ENCODE results near the gene KCTD20. TPM values are rescaled to one million over a fixed set of nuclear protein-coding genes. Genes with fewer than 3 reads are reported as not detected.

The KCTD20 gene
- total RNA-seq, 1 donor from 2014 or later = 41.3 TPM

DNA sequence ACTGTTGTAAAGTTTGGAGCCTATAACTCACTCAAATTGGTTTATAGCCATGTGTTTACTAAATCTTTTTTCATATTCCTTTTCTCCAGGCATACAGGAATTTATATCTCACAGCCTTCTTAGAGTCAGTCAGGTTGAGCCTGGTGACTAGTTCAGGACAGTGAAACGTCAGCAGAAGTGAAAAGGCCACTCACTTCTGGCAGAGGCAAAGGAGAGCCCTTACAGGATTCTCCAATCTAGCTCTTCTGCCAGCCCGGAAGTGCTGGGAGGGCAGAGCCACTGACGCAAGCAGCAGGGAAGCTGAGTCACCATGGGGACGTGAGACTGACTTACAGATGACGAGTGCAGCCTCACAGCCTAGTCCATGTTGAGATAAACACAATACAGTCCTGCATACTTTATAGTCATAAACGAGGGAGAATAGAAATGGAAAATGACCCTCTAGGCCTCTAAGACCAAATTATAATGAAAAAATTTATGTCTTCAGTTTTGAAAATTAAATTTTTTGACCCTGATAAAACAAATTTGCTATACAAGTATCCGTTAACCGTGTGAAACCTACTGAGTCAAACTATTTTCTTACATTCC lies 1.4 kb upstream of the KCTD20 start:
- Mint-ChIP-seq H3K27ac (peak overlapping the region; percentile 74), H3K36me3 (peaks cover 2% of the 10 kb centered on the region), H3K9me3 (no peaks in the 10 kb centered on the region), H3K4me1 (peaks cover 42% of the 10 kb centered on the region), H3K4me3 (peak overlapping the region; percentile 74), H3K27me3 (ENCODE audit: insufficient read depth, low read depth) (no peaks in the 10 kb centered on the region)
- Histone ChIP-seq H3K36me3 (no peaks in the 10 kb centered on the region), H3K4me3 (no peak overlapping the region), H3K79me2 (ENCODE audit: low read depth) (peaks cover 33% of the 10 kb centered on the region), H3K27ac (no peak overlapping the region), H4K20me1 (ENCODE audit: low read depth) (peaks cover 8% of the 10 kb centered on the region), H3K4me1 (peaks cover 21% of the 10 kb centered on the region), H2AFZ (replicated peaks) (peak overlapping the region; percentile 53), H3K9ac (no peak overlapping the region), H3K27me3 (no peaks in the 10 kb centered on the region), H3F3A (ENCODE audit: low read depth) (peaks cover 38% of the 10 kb centered on the region), H3K9me3 (ENCODE audit: low read depth) (no peaks in the 10 kb centered on the region), H3K4me2 (peak overlapping the region; percentile 36)
- peak; percentile 84 for DNase-seq (ENCODE audit: low spot score)
- TF ChIP-seq EZH2 (IDR thresholded peaks at IDR 0.05) = no peak
- TF ChIP-seq, protein P1, sequence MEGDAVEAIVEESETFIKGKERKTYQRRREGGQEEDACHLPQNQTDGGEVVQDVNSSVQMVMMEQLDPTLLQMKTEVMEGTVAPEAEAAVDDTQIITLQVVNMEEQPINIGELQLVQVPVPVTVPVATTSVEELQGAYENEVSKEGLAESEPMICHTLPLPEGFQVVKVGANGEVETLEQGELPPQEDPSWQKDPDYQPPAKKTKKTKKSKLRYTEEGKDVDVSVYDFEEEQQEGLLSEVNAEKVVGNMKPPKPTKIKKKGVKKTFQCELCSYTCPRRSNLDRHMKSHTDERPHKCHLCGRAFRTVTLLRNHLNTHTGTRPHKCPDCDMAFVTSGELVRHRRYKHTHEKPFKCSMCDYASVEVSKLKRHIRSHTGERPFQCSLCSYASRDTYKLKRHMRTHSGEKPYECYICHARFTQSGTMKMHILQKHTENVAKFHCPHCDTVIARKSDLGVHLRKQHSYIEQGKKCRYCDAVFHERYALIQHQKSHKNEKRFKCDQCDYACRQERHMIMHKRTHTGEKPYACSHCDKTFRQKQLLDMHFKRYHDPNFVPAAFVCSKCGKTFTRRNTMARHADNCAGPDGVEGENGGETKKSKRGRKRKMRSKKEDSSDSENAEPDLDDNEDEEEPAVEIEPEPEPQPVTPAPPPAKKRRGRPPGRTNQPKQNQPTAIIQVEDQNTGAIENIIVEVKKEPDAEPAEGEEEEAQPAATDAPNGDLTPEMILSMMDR (IDR thresholded peaks at IDR 0.05) = no peak

- Histone ChIP-seq H3K4me2 (peak overlapping the region; percentile 85), H3K79me2 (ENCODE audit: low read depth) (peaks cover 41% of the 10 kb centered on the region), H3K27ac (peak overlapping the region; percentile 76), H3K4me3 (peak overlapping the region; percentile 64), H3K4me1 (peaks cover 21% of the 10 kb centered on the region), H3F3A (ENCODE audit: low read depth) (peaks cover 38% of the 10 kb centered on the region), H3K9me3 (ENCODE audit: low read depth) (no peaks in the 10 kb centered on the region), H2AFZ (replicated peaks) (peak overlapping the region; percentile 95), H3K27me3 (no peaks in the 10 kb centered on the region), H3K36me3 (no peaks in the 10 kb centered on the region), H4K20me1 (ENCODE audit: low read depth) (peaks cover 8% of the 10 kb centered on the region), H3K9ac (no peak overlapping the region)
- peaks cover 4% of the 10 kb centered on the region for H3K36me3 Mint-ChIP-seq
- H3K4me1 Mint-ChIP-seq = peaks cover 42% of the 10 kb centered on the region
- peak overlapping the region; percentile 97 for H3K4me3 Mint-ChIP-seq
- H3K27me3 Mint-ChIP-seq (ENCODE audit: insufficient read depth, low read depth) = no peaks in the 10 kb centered on the region
- no peaks in the 10 kb centered on the region for H3K9me3 Mint-ChIP-seq
- DNase-seq (ENCODE audit: low spot score) = no peak
- no peak for TF ChIP-seq EZH2 (IDR thresholded peaks at IDR 0.05)
- TF ChIP-seq, protein P1 (IDR thresholded peaks at IDR 0.05) = no peak
- no peak for TF ChIP-seq EZH2phosphoT487 (IDR thresholded peaks at IDR 0.05)
- H3K27ac Mint-ChIP-seq = peak overlapping the region; percentile 92
These were observed 613 bp upstream of the KCTD20 start for GRCh38 chr6:36442103-36442670.

DNA sequence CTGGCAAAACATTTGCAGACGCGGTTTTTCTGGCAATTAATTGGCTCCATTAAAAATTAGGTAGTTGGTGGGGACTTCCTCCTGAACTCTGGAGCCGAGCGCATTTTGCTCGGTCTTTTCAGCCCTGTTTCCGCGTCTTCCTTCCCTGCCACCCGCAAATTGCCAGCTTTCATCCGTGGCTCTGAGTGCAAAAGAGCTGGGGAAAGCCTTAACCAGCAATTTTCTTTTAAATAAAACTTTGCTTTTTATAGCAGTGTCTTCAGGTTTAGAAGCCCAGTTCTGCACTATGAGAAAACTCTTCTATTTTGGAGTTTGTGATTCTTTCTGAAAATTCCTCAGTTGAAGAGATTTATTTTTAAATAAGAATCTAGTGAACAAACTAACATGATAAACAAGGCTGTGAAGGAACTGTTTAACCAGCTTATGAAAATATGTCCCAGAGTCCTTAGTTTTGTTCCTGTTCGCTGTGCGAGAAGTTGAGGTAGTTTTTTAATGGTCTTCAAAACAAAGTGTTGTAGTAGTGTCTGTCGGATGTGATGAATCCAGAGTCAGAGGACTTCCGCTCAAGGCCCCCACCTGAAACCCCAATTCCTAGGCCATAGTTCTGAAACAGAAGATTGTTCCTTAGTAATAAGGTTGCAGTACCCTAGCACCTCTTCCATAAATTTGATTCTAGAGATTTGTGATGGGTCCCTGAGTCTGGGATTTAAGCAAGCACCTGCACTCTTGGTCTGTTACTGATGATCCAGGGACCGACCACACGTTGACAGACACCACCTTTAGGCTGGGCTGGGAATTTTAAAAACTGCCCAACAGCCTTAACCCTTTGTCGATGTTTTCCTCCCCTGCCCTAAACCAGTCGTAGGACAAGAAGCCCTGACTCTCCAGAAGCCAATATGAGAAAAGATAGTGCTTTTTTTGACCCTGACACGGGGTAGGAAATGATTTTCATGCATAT lies 950 bp downstream of the KCTD20 start:
- Histone ChIP-seq H3K79me2 (ENCODE audit: low read depth) (peaks cover 57% of the 10 kb centered on the region), H2AFZ (replicated peaks) (peak overlapping the region; percentile 51)
- peak; percentile 48 for DNase-seq (ENCODE audit: low spot score)

More for the DNA sequence above, 950 bp downstream of the KCTD20 start:
- H3K4me1 ChIP-seq = peaks cover 21% of the 10 kb centered on the region
- peak overlapping the region; percentile 98 for H3K27ac Mint-ChIP-seq
- TF ChIP-seq, protein P1 (IDR thresholded peaks at IDR 0.05) = peak; percentile 50
- no peak for TF ChIP-seq EZH2phosphoT487 (IDR thresholded peaks at IDR 0.05)
- peaks cover 13% of the 10 kb centered on the region for H3K36me3 Mint-ChIP-seq
- no peaks in the 10 kb centered on the region for H3K27me3 ChIP-seq
- no peaks in the 10 kb centered on the region for H3K27me3 Mint-ChIP-seq (ENCODE audit: insufficient read depth, low read depth)
- H4K20me1 ChIP-seq (ENCODE audit: low read depth) = peaks cover 8% of the 10 kb centered on the region
- H3F3A ChIP-seq (ENCODE audit: low read depth) = peaks cover 38% of the 10 kb centered on the region
- peaks cover 3% of the 10 kb centered on the region for H3K9me3 Mint-ChIP-seq
- H3K4me1 Mint-ChIP-seq = peaks cover 42% of the 10 kb centered on the region
- H3K27ac ChIP-seq = peak overlapping the region; percentile 76
- peak overlapping the region; percentile 85 for H3K4me2 ChIP-seq
- H3K9ac ChIP-seq = peak overlapping the region; percentile 24
- H3K36me3 ChIP-seq = no peaks in the 10 kb centered on the region
- H3K9me3 ChIP-seq (ENCODE audit: low read depth) = no peaks in the 10 kb centered on the region
- peak overlapping the region; percentile 64 for H3K4me3 ChIP-seq
- peak overlapping the region; percentile 97 for H3K4me3 Mint-ChIP-seq

Measured in neural progenitor cell (in vitro differentiated cells).